Panc1 (cell line): ENCODE data around the gene MYL2. TPM values are rescaled to one million over a fixed set of nuclear protein-coding genes. Genes with fewer than 3 reads are reported as not detected.

Source experiments
- ATAC-seq: fragments of 200-7000 bp; cut with Tn5 transposase; 2 replicates; pipeline ENCODE4 v1.9.1; 2020; ENCODE audit warnings: mild to moderate bottlenecking, moderate library complexity
- BruUV-seq: library from RNA; stranded (reverse); fragments of 400-500 nt; replicated peaks from 2 replicates; lab custom pipeline; 2021; lab: Mats Ljungman, UMichigan
- CTCF ChIA-PET: fragments of 300-600 bp; sonication (Branson Sonifier 250); formaldehyde crosslinking; loops from one replicate; lab custom pipeline; 2022; ENCODE audit warnings: antibody characterized with exemption; lab: Charles Lee
- POLR2A ChIA-PET: fragments of 300-600 bp; sonication (Branson Sonifier 250); formaldehyde crosslinking; loops from one replicate; lab custom pipeline; 2022; ENCODE audit warnings: antibody characterized with exemption; lab: Charles Lee
- DNase-seq: peaks from one replicate; pipeline ENCODE4 v3.0.0-alpha.2; 2010; ENCODE audit warnings: low read depth, low spot score
- H3K27ac ChIP-seq: 2 replicates; pipeline ENCODE4 v1.5.1; 2011; ENCODE audit warnings: mild to moderate bottlenecking, low read length, inconsistent platforms
- H3K27me3 ChIP-seq: fragments of 200-500 bp; sonication (Bioruptor generic); 2 replicates; pipeline ENCODE4 v1.6.0; 2014; ENCODE audit warnings: low read length, inconsistent platforms; ENCODE audit not compliant: control insufficient read depth, insufficient read depth
- H3K36me3 ChIP-seq: fragments of 200-500 bp; sonication (Bioruptor generic); 2 replicates; pipeline ENCODE4 v1.5.1; 2014; ENCODE audit warnings: inconsistent platforms, mild to moderate bottlenecking, low read length, moderate library complexity; ENCODE audit not compliant: control insufficient read depth, insufficient read depth
- H3K4me1 ChIP-seq: 2 replicates; pipeline ENCODE4 v1.5.1; 2011; ENCODE audit warnings: inconsistent platforms, mild to moderate bottlenecking, low read length, moderate library complexity; ENCODE audit not compliant: control insufficient read depth, insufficient read depth
- H3K4me3 ChIP-seq, 2 experiments: 2 replicates each; pipeline ENCODE4 v1.5.1; 2011 to 2012; ENCODE audit warnings: low read depth in 2 of 2, low read length in 2 of 2, mild to moderate bottlenecking in 2 of 2, inconsistent platforms in 1 of 2, moderate library complexity in 1 of 2
- H3K9me3 ChIP-seq: fragments of 200-500 bp; sonication (Bioruptor generic); 2 replicates; pipeline ENCODE4 v1.5.1; 2014; ENCODE audit warnings: low read depth, mild to moderate bottlenecking, inconsistent platforms, low read length, moderate library complexity; ENCODE audit not compliant: control insufficient read depth, insufficient read depth
- CTCF ChIP-seq: fragments of 450-650 bp; IDR thresholded peaks from 2 replicates; pipeline ENCODE4 v1.5.1; 2017; ENCODE audit warnings: mild to moderate bottlenecking
- POLR2AphosphoS5 ChIP-seq: IDR thresholded peaks from 2 replicates; pipeline ENCODE4 v1.6.1; 2012; ENCODE audit warnings: mild to moderate bottlenecking, low read depth, low read length, moderate library complexity
- REST ChIP-seq, 2 experiments: IDR thresholded peaks; 2 replicates each; pipeline ENCODE4 v1.6.1; 2011 to 2012; ENCODE audit warnings: low read depth in 2 of 2, control low read depth in 1 of 2, low read length in 1 of 2, mild to moderate bottlenecking in 1 of 2, moderate library complexity in 1 of 2; ENCODE audit not compliant: insufficient read depth in 1 of 2
- SIN3A ChIP-seq: IDR thresholded peaks from 2 replicates; pipeline ENCODE4 v1.6.1; 2012; ENCODE audit warnings: low read depth, mild to moderate bottlenecking, low read length, moderate library complexity, borderline replicate concordance; ENCODE audit not compliant: insufficient read depth
- TCF7L2 ChIP-seq: IDR thresholded peaks from 2 replicates; pipeline ENCODE4 v1.6.1; 2011; ENCODE audit warnings: mild to moderate bottlenecking, low read depth, low read length, inconsistent platforms
- in situ Hi-C: cut with HindIII; loops from 2 replicates; pipeline ENCODE4 v1.10.0; 2016; ENCODE audit warnings: low sequenced_read_pairs, low pct_unique_long_range_greater_than_20kb
- intact Hi-C: fragments of 100-400 bp; cut with micrococcal nuclease; formaldehyde crosslinking; loops from one replicate; pipeline ENCODE4 v1.10.0; 2022; ENCODE audit not compliant: unreplicated experiment
- total RNA-seq: library from RNA; stranded (reverse); gene quantifications from one replicate; pipeline ENCODE4 v1.2.1, GENCODE V29; 2021; ENCODE audit not compliant: unreplicated experiment

The MYL2 gene
- total RNA-seq, 1 experiment from 2014 or later, result not detected

- no peaks in the 10 kb centered on the region for H3K4me1 ChIP-seq
- ChIA-PET CTCF (no interaction called here), POLR2A (no interaction called here)
- in situ Hi-C loops (no loop called here), intact Hi-C loops (no loop called here)
- BruUV-seq, result no TSS peak
- H3K27ac ChIP-seq, result no peak overlapping the region
- TF ChIP-seq CTCF, result no peak
- no peak for TF ChIP-seq REST (IDR thresholded peaks at IDR 0.05; ENCODE audit: insufficient read depth in 1 of 2, low read depth in 2 of 2, low read length in 1 of 2)
- TF ChIP-seq SIN3A, result no peak
- no peak for TF ChIP-seq POLR2AphosphoS5
- TF ChIP-seq TCF7L2, result no peak
- H3K27me3 ChIP-seq, result no peaks in the 10 kb centered on the region
- ATAC-seq (no peak), DNase-seq (no peak)
- no peak overlapping the region for H3K4me3 ChIP-seq
- H3K36me3 ChIP-seq, result no peaks in the 10 kb centered on the region
- H3K9me3 ChIP-seq, result no peaks in the 10 kb centered on the region
These were observed 57.2 kb downstream of the MYL2 start for GRCh38 chr12:110863161-110863560.

- in situ Hi-C loops, result no loop called here
- no peaks in the 10 kb centered on the region for H3K4me1 ChIP-seq
- no peak for ATAC-seq
- POLR2A ChIA-PET, result no interaction called here
- CTCF ChIA-PET, result no interaction called here
- intact Hi-C loops, result no loop called here
- no peak for DNase-seq
- no peak overlapping the region for H3K27ac ChIP-seq
- BruUV-seq, result no TSS peak
- no peaks in the 10 kb centered on the region for H3K36me3 ChIP-seq
- no peak overlapping the region for H3K4me3 ChIP-seq
- no peaks in the 10 kb centered on the region for H3K9me3 ChIP-seq
- TF ChIP-seq TCF7L2, result no peak
- no peak for TF ChIP-seq CTCF
- TF ChIP-seq POLR2AphosphoS5, result no peak
- no peak for TF ChIP-seq SIN3A
- TF ChIP-seq REST (IDR thresholded peaks at IDR 0.05; ENCODE audit: insufficient read depth in 1 of 2, low read depth in 2 of 2, low read length in 1 of 2), result no peak
- H3K27me3 ChIP-seq, result no peaks in the 10 kb centered on the region
These were observed 58.0 kb downstream of the MYL2 start for GRCh38 chr12:110862329-110862728.
